ENCODE measurements around the gene MGST3.

- no peak for TF ChIP-seq CTCF (conservative IDR thresholded peaks at IDR 0.05; ENCODE audit: low read depth, low read length)
- no peak for TF ChIP-seq SMC3 (IDR thresholded peaks at IDR 0.05; ENCODE audit: low read depth, low read length)
- no peak for TF ChIP-seq POLR2A (IDR thresholded peaks at IDR 0.05; ENCODE audit: low read depth, low read length)
- TF ChIP-seq FOS (IDR thresholded peaks at IDR 0.05; ENCODE audit: low read depth, low read length), result no peak
- TF ChIP-seq BHLHE40 (IDR thresholded peaks at IDR 0.05; ENCODE audit: low read depth, low read length), result no peak
- TF ChIP-seq MAFK (IDR thresholded peaks at IDR 0.05; ENCODE audit: low read depth, low read length), result no peak
- TF ChIP-seq RFX5 (IDR thresholded peaks at IDR 0.05; ENCODE audit: low read depth, low read length), result no peak
- no peak for TF ChIP-seq ELK1 (IDR thresholded peaks at IDR 0.05; ENCODE audit: borderline replicate concordance, low read depth, low read length)
- TF ChIP-seq RAD21 (IDR thresholded peaks at IDR 0.05; ENCODE audit: low read length), result no peak
- TF ChIP-seq CEBPB (IDR thresholded peaks at IDR 0.05; ENCODE audit: low read depth, low read length), result no peak
- no peak for TF ChIP-seq MAZ (IDR thresholded peaks at IDR 0.05; ENCODE audit: borderline replicate concordance, low read depth, low read length)
- no peak for TF ChIP-seq USF2 (IDR thresholded peaks at IDR 0.05; ENCODE audit: low read depth, low read length)
- TF ChIP-seq RCOR1 (IDR thresholded peaks at IDR 0.05; ENCODE audit: insufficient replicate concordance, low read length), result no peak
Measured at GRCh38 chr1:165632152-165632469, 1.1 kb downstream of the MGST3 start.
